22Rv1 (cell line): Measurements from ENCODE around the gene WDR91.

Experiments used
- ZFX ChIP-seq: fragments of 450-650 bp; IDR thresholded peaks from 2 replicates; pipeline ENCODE4 v1.6.1; 2017; ENCODE audit warnings: antibody characterized with exemption, borderline replicate concordance
- TF ChIP-seq, protein P1 (sequence below): fragments of 450-650 bp; IDR thresholded peaks from 2 replicates; pipeline ENCODE4 v1.5.1; 2017; ENCODE audit warnings: mild to moderate bottlenecking

DNA sequence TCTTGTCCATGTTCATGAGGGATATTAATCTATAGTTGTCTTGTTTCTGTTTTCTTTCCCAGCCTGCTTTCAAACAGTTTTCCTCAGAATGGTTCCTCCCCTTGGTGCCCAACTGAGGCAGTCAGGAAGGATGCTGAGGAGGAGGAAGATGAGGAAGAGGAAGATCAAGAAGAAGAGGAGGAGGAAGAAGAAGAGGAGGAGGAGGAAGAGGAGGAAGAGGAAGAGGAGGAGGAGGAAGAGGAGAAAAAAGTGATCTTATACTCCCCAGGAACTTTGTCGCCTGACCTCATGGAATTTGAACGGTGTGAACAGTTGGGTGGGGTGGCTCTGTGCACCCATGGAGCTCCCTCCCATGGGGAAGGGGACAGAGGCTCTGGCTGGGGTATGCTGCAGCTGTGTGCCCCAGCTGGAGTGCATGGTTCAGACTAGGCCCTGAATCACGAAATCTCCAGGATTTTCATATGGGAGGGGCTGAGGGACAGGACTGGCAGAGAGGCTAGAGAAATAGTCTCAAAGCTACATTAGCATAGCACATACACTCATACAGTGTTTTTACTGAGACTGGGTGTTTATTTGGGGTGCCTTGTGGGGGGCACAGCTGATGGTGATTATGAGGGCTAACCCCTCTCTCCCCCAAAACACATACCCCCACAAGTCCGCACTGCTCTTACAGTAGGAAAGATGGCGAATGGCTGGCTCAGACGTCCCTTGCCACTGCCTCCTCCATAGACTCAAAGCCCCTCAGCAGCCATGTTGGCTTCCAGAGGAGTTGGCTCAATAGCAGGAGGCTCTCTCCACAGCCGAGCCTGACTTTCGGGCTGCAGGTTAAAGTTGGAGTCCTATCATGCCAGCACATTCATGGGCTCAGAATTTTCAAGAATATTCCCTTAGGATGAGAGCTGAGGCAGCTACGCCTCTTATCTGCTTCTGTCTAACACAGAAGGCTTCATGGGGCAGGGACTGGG is 34.2 kb upstream of the WDR91 start:
- TF ChIP-seq, protein P1, sequence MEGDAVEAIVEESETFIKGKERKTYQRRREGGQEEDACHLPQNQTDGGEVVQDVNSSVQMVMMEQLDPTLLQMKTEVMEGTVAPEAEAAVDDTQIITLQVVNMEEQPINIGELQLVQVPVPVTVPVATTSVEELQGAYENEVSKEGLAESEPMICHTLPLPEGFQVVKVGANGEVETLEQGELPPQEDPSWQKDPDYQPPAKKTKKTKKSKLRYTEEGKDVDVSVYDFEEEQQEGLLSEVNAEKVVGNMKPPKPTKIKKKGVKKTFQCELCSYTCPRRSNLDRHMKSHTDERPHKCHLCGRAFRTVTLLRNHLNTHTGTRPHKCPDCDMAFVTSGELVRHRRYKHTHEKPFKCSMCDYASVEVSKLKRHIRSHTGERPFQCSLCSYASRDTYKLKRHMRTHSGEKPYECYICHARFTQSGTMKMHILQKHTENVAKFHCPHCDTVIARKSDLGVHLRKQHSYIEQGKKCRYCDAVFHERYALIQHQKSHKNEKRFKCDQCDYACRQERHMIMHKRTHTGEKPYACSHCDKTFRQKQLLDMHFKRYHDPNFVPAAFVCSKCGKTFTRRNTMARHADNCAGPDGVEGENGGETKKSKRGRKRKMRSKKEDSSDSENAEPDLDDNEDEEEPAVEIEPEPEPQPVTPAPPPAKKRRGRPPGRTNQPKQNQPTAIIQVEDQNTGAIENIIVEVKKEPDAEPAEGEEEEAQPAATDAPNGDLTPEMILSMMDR, result no peak
- no peak for TF ChIP-seq ZFX
